Measurements from ENCODE around the gene DEFB114. TPM values are rescaled to one million over a fixed set of nuclear protein-coding genes. Genes with fewer than 3 reads are reported as not detected.

The DEFB114 gene
- total RNA-seq, 4 donors from 2014 or later: not detected

DNA sequence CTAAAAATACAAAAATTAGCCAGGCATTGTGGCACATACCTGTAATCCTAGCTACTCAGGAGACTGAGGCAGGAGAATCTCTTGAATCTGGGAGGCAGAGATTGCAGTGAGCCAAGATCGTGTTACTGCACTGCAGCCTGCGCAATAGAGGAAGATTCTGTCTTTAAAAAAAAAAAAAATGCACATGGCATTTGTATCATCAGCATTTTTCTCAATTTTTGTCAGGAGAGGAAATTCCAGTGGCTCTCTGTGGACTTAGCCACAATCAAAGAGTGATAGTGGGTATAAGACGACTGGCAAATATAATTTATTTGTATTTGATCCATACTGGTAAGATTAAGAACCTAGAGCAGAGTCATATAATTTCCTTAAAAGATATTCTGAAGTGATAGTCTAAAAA lies 28.6 kb downstream of the DEFB114 start:
- 80 to 81% methylated on average over 3 of the region's 3 CpGs for WGBS, 2 donors
- TF ChIP-seq, protein P1, sequence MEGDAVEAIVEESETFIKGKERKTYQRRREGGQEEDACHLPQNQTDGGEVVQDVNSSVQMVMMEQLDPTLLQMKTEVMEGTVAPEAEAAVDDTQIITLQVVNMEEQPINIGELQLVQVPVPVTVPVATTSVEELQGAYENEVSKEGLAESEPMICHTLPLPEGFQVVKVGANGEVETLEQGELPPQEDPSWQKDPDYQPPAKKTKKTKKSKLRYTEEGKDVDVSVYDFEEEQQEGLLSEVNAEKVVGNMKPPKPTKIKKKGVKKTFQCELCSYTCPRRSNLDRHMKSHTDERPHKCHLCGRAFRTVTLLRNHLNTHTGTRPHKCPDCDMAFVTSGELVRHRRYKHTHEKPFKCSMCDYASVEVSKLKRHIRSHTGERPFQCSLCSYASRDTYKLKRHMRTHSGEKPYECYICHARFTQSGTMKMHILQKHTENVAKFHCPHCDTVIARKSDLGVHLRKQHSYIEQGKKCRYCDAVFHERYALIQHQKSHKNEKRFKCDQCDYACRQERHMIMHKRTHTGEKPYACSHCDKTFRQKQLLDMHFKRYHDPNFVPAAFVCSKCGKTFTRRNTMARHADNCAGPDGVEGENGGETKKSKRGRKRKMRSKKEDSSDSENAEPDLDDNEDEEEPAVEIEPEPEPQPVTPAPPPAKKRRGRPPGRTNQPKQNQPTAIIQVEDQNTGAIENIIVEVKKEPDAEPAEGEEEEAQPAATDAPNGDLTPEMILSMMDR (IDR thresholded peaks at IDR 0.05): no peak
- TF ChIP-seq POLR2A (IDR thresholded peaks at IDR 0.05): no peak
- H3K4me3 ChIP-seq (ENCODE audit: low read depth, poor library complexity, severe bottlenecking): no peak overlapping the region
- intact Hi-C loops (cut with DNase I; ENCODE audit: low total_unique reads): no loop called here
- DNase-seq (ENCODE audit: low spot score in 2 of 2): no peak

DNA sequence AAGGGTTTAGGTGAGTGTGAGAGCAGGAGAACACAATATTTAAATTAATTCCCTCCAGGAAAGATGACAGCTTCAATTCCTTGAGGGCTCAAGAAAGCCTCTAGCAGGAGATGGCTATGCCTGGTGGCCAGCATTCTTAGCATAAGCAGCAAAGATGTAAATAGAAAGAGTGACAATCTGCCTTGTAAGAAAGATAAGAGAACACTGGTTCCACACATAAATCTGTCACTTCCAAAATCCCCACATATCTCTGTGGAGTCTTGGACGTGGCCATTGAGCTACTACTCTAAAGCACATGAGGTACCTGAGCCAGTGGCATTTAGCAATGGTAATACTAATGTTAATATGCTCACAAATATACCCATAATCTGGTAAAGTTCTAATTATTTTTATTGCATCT lies 29.2 kb downstream of the DEFB114 start:
- 59 to 61% methylated on average over 1 of the region's 1 CpG for WGBS, 2 donors

DNA sequence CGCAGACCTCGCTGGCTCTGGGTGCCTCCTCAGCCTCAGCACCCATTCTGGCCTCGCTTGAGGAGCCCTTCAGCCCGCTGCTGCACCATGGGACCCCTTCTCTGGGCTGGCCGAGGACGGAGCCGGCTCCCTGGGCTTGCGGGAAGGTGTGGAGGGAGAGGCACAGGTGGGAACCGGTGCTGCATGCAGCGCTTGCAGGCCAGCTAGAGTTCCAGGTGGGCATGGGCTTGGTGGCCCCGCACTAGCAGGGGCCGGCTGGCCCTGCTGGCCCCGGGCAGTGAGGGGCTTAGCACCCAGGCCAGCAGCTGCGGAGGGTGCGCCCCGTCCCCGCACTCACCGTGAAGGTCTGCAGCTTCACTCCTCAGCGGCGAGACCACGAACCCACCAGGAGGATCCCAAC lies 30.4 kb downstream of the DEFB114 start:
- 92 to 93% methylated on average over 10 to 17 of the region's 21 CpGs for WGBS, 2 donors
- intact Hi-C loops (cut with DNase I; ENCODE audit: low total_unique reads): no loop called here
- H3K4me3 ChIP-seq (ENCODE audit: low read depth, poor library complexity, severe bottlenecking): no peak overlapping the region
- TF ChIP-seq POLR2A (IDR thresholded peaks at IDR 0.05): no peak
- TF ChIP-seq, protein P1 (IDR thresholded peaks at IDR 0.05): no peak
- DNase-seq (ENCODE audit: low spot score in 2 of 2): no peak

More for the DNA sequence above, 29.2 kb downstream of the DEFB114 start:
- no peak overlapping the region for H3K4me3 ChIP-seq (ENCODE audit: low read depth, poor library complexity, severe bottlenecking)
- no peak for DNase-seq (ENCODE audit: low spot score in 2 of 2)
- intact Hi-C loops (cut with DNase I; ENCODE audit: low total_unique reads): no loop called here
- TF ChIP-seq POLR2A (IDR thresholded peaks at IDR 0.05): no peak
- TF ChIP-seq, protein P1 (IDR thresholded peaks at IDR 0.05): no peak

DNA sequence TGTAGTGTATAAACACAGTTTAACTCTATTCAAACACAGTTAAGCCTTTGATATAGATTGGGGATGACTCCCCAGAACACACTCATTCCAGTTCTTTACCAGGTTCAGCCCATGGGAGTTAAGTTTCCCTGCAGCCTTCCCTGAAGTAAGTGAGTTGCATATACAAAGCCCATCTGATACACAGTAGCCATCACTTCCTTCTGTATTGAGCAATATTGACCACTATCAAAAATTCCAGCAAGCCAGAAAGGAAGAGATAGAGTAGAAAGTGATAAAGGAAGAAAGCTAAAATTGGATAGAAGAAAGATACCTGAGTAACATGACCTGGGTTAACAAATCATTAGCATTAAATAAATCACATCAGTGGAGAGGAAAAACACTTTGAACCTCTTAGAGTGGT lies 34.6 kb downstream of the DEFB114 start:
- DNase-seq (ENCODE audit: low spot score in 2 of 2): no peak
- intact Hi-C loops (cut with DNase I; ENCODE audit: low total_unique reads): no loop called here
- H3K4me3 ChIP-seq (ENCODE audit: low read depth, poor library complexity, severe bottlenecking): no peak overlapping the region
- TF ChIP-seq, protein P1 (IDR thresholded peaks at IDR 0.05): no peak
- no peak for TF ChIP-seq POLR2A (IDR thresholded peaks at IDR 0.05)

DNA sequence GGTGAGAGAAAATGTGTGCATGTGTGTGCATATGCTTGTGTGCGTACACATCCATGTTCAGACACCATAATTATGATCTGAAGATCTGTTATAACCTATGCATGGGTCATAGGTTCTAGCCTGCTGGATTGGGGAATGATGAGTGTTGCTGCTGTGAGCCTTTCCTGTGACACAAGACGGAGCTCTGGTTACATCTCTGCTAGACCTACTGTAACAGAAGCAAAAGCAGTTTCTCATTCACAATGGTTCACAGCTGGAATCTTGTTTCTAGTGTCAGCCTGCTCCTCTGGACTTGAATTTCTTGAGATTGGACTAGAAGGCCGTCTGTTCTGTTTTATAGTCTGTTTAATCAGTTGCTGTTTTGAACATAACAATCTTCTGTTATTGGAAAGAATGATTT lies 40.1 kb downstream of the DEFB114 start:
- intact Hi-C loops (cut with DNase I; ENCODE audit: low total_unique reads): no loop called here
- WGBS, 2 donors: 58 to 63% methylated on average over 3 of the region's 3 CpGs

More for the DNA sequence above, 40.1 kb downstream of the DEFB114 start:
- TF ChIP-seq, protein P1 (IDR thresholded peaks at IDR 0.05): no peak
- TF ChIP-seq POLR2A (IDR thresholded peaks at IDR 0.05): no peak
- H3K4me3 ChIP-seq (ENCODE audit: low read depth, poor library complexity, severe bottlenecking): no peak overlapping the region
- no peak for DNase-seq (ENCODE audit: low spot score in 2 of 2)

Measured in lower leg skin (tissue), 4 donors.